ENCODE results near the gene CTDSPL.

The CTDSPL gene

GRCh38 chr3:37996785-37997301 is 135.2 kb downstream of the CTDSPL start:
- ATAC-seq = peak; percentile 60
- no peak for TF ChIP-seq GLIS3 (CRISPR knock-in tag; IDR thresholded peaks at IDR 0.05)
- no peak for TF ChIP-seq TSHZ2 (CRISPR knock-in tag; IDR thresholded peaks at IDR 0.05)
- TF ChIP-seq PATZ1 (CRISPR knock-in tag; IDR thresholded peaks at IDR 0.05; ENCODE audit: borderline replicate concordance) = no peak
- TF ChIP-seq TOX (CRISPR knock-in tag; IDR thresholded peaks at IDR 0.05; ENCODE audit: borderline replicate concordance) = no peak
- no peak for TF ChIP-seq PPARA (CRISPR knock-in tag; IDR thresholded peaks at IDR 0.05; ENCODE audit: borderline replicate concordance)
- TF ChIP-seq ISL1 (CRISPR knock-in tag; IDR thresholded peaks at IDR 0.05) = no peak
- TF ChIP-seq ZNF70 (CRISPR knock-in tag; IDR thresholded peaks at IDR 0.05) = no peak
- no peak for TF ChIP-seq OSR1 (CRISPR knock-in tag; IDR thresholded peaks at IDR 0.05)
- no peak for TF ChIP-seq CSDC2 (CRISPR knock-in tag; IDR thresholded peaks at IDR 0.05)
- TF ChIP-seq BACH2 (CRISPR knock-in tag; IDR thresholded peaks at IDR 0.05; ENCODE audit: borderline replicate concordance) = no peak
- no peak for TF ChIP-seq ZFP3 (CRISPR knock-in tag; IDR thresholded peaks at IDR 0.05)
- no peak for TF ChIP-seq CSRNP3 (CRISPR knock-in tag; IDR thresholded peaks at IDR 0.05)
- no peak for TF ChIP-seq SNAI2 (CRISPR knock-in tag; IDR thresholded peaks at IDR 0.05)
- no peak for TF ChIP-seq ZNF8 (CRISPR knock-in tag; IDR thresholded peaks at IDR 0.05)
- no peak for TF ChIP-seq ESRRG (CRISPR knock-in tag; IDR thresholded peaks at IDR 0.05)

GRCh38 chr3:37997342-37997741 is 135.7 kb downstream of the CTDSPL start:
- no peak for ATAC-seq
- TF ChIP-seq ESRRG (CRISPR knock-in tag; IDR thresholded peaks at IDR 0.05) = no peak
- TF ChIP-seq POU6F1 (CRISPR knock-in tag; IDR thresholded peaks at IDR 0.05; ENCODE audit: borderline replicate concordance, low read depth) = no peak

- no peak for TF ChIP-seq ISL1 (CRISPR knock-in tag; IDR thresholded peaks at IDR 0.05)
- no peak for ATAC-seq
Observed at GRCh38 chr3:37997791-37998370, 136.2 kb downstream of the CTDSPL start.

- TF ChIP-seq CREB5 (CRISPR knock-in tag; IDR thresholded peaks at IDR 0.05; ENCODE audit: low read depth) (no peak), ZNF70 (CRISPR knock-in tag; IDR thresholded peaks at IDR 0.05) (no peak), ZC3H10 (CRISPR knock-in tag; IDR thresholded peaks at IDR 0.05) (no peak), ISL1 (CRISPR knock-in tag; IDR thresholded peaks at IDR 0.05) (no peak), ZNF8 (CRISPR knock-in tag; IDR thresholded peaks at IDR 0.05) (no peak), ARNTL (CRISPR knock-in tag; IDR thresholded peaks at IDR 0.05; ENCODE audit: borderline replicate concordance, low read depth) (no peak)
- ATAC-seq = no peak
Observed at GRCh38 chr3:37999836-38000235, 138.2 kb downstream of the CTDSPL start.

Measured in SK-N-SH treated with all-trans-retinoic acid at 6 μM for 48 hours (cell line).